ENCODE results near the gene DPAGT1. TPM values are rescaled to one million over a fixed set of nuclear protein-coding genes. Genes with fewer than 3 reads are reported as not detected.
"Not testable (repeated sequence)": the region's sequence is repeated elsewhere in the genome, so short reads cannot be mapped to it uniquely, and the experiment has no call there.

Gene DPAGT1
- 76.1 and 79.4 TPM in 2 replicates for total RNA-seq

GRCh38 chr11:119101759-119102423 is at the start of gene DPAGT1:
DPAGT1 (minus strand) TSS chr11:119101853; CDS start chr11:119101655, 198 bp downstream.
- intact Hi-C loops (cut with micrococcal nuclease), result loop anchor here (1.0 to 5.0 kb wide), 7 partner anchors 17 to 220 kb away; partner anchors contain the start of genes BCL9L, HINFP, HMBS and HYOU1
- peaks cover 40% of the 10 kb centered on the region for H3K4me1 Mint-ChIP-seq
- DNase-seq, result peak; percentile 96
- peak within 1 kb of the TSS; percentile 99 for H3K27ac Mint-ChIP-seq
- H3K4me3 Mint-ChIP-seq, result peak within 1 kb of the TSS; percentile 92
- H3K9me3 Mint-ChIP-seq, result no peaks in the 10 kb centered on the region
- H3K27me3 Mint-ChIP-seq, result no peaks in the 10 kb centered on the region
- H3K36me3 Mint-ChIP-seq (ENCODE audit: low read depth), result peaks cover 33% of the 10 kb centered on the region

GRCh38 chr11:119149786-119150275 is 48.2 kb upstream of the DPAGT1 start:
- Mint-ChIP-seq H3K27ac (no peak overlapping the region), H3K4me1 (peaks cover 4% of the 10 kb centered on the region), H3K9me3 (no peaks in the 10 kb centered on the region), H3K4me3 (peak overlapping the region; percentile 22), H3K27me3 (peaks cover 67% of the 10 kb centered on the region), H3K36me3 (ENCODE audit: low read depth) (no peaks in the 10 kb centered on the region)
- no peak for DNase-seq
- intact Hi-C loops (cut with micrococcal nuclease), result loop anchor here (5.0 kb wide), 1 partner anchor 172 kb away; no protein-coding TSS in a partner anchor

- H3K4me1 Mint-ChIP-seq, result peaks cover 4% of the 10 kb centered on the region
- H3K27ac Mint-ChIP-seq, result no peak within 1 kb of the TSS
- H3K27me3 Mint-ChIP-seq, result peaks cover 67% of the 10 kb centered on the region
- H3K36me3 Mint-ChIP-seq (ENCODE audit: low read depth), result no peaks in the 10 kb centered on the region
- H3K4me3 Mint-ChIP-seq, result peak within 1 kb of the TSS; percentile 78
- H3K9me3 Mint-ChIP-seq, result no peaks in the 10 kb centered on the region
- intact Hi-C loops (cut with micrococcal nuclease), result loop anchor here (5.0 kb wide), 1 partner anchor 173 kb away; no protein-coding TSS in a partner anchor
- peak; percentile 81 for DNase-seq
Observed at GRCh38 chr11:119149018-119149785, 47.5 kb upstream of the DPAGT1 start, which contains the start of gene ABCG4. ABCG4 (plus strand) TSS chr11:119149052; CDS start chr11:119149966, 914 bp downstream.

GRCh38 chr11:119148720-119149017 is 47.0 kb upstream of the DPAGT1 start:
- Mint-ChIP-seq H3K27ac (no peak overlapping the region), H3K36me3 (ENCODE audit: low read depth) (no peaks in the 10 kb centered on the region), H3K27me3 (peaks cover 69% of the 10 kb centered on the region), H3K4me3 (peak overlapping the region; percentile 78), H3K4me1 (peaks cover 5% of the 10 kb centered on the region), H3K9me3 (no peaks in the 10 kb centered on the region)
- intact Hi-C loops (cut with micrococcal nuclease), result loop anchor here (5.0 kb wide), 1 partner anchor 174 kb away; no protein-coding TSS in a partner anchor
- DNase-seq, result no peak

GRCh38 chr11:119147604-119148333 is 46.1 kb upstream of the DPAGT1 start:
- peaks cover 6% of the 10 kb centered on the region for H3K4me1 Mint-ChIP-seq
- H3K4me3 Mint-ChIP-seq, result peak overlapping the region; percentile 78
- H3K27me3 Mint-ChIP-seq, result peaks cover 67% of the 10 kb centered on the region
- DNase-seq, result no peak
- H3K9me3 Mint-ChIP-seq, result no peaks in the 10 kb centered on the region
- no peaks in the 10 kb centered on the region for H3K36me3 Mint-ChIP-seq (ENCODE audit: low read depth)
- no peak overlapping the region for H3K27ac Mint-ChIP-seq
- intact Hi-C loops (cut with micrococcal nuclease), result loop anchor here (2.0 to 5.0 kb wide), 2 partner anchors 21 to 175 kb away; partner anchors contain the start of gene NLRX1

- Mint-ChIP-seq H3K4me1 (peaks cover 6% of the 10 kb centered on the region), H3K27ac (no peak overlapping the region), H3K9me3 (no peaks in the 10 kb centered on the region), H3K36me3 (ENCODE audit: low read depth) (no peaks in the 10 kb centered on the region), H3K4me3 (no peak overlapping the region), H3K27me3 (peaks cover 48% of the 10 kb centered on the region)
- intact Hi-C loops (cut with micrococcal nuclease), result loop anchor here (2.0 to 5.0 kb wide), 2 partner anchors 51 to 177 kb away; no protein-coding TSS in a partner anchor
- no peak for DNase-seq
Observed at GRCh38 chr11:119145551-119145950, 43.9 kb upstream of the DPAGT1 start.

- Mint-ChIP-seq H3K27me3 (peaks cover 42% of the 10 kb centered on the region), H3K36me3 (ENCODE audit: low read depth) (no peaks in the 10 kb centered on the region), H3K4me1 (peaks cover 6% of the 10 kb centered on the region), H3K4me3 (no peak overlapping the region), H3K27ac (no peak overlapping the region), H3K9me3 (no peaks in the 10 kb centered on the region)
- peak; percentile 74 for DNase-seq
- intact Hi-C loops (cut with micrococcal nuclease), result loop anchor here (2.0 to 5.0 kb wide), 2 partner anchors 52 to 177 kb away; no protein-coding TSS in a partner anchor
Observed at GRCh38 chr11:119144825-119145486, 43.3 kb upstream of the DPAGT1 start.

- H3K27ac Mint-ChIP-seq; H3K4me1 Mint-ChIP-seq; intact Hi-C loops (cut with micrococcal nuclease); H3K36me3 Mint-ChIP-seq (ENCODE audit: low read depth); H3K4me3 Mint-ChIP-seq; H3K9me3 Mint-ChIP-seq; DNase-seq: not testable (repeated sequence)
- H3K27me3 Mint-ChIP-seq, result peaks cover 21% of the 10 kb centered on the region
Observed at GRCh38 chr11:119139276-119139675, 37.6 kb upstream of the DPAGT1 start.

- peaks cover 5% of the 10 kb centered on the region for H3K4me1 Mint-ChIP-seq
- H3K9me3 Mint-ChIP-seq, result no peaks in the 10 kb centered on the region
- H3K27me3 Mint-ChIP-seq, result peaks cover 12% of the 10 kb centered on the region
- no peak overlapping the region for H3K27ac Mint-ChIP-seq
- no peak for DNase-seq
- H3K4me3 Mint-ChIP-seq, result no peak overlapping the region
- peaks cover 45% of the 10 kb centered on the region for H3K36me3 Mint-ChIP-seq (ENCODE audit: low read depth)
- intact Hi-C loops (cut with micrococcal nuclease), result no loop called here
Observed at GRCh38 chr11:119134389-119134978, 32.8 kb upstream of the DPAGT1 start.

GRCh38 chr11:119130662-119131061 is 29.0 kb upstream of the DPAGT1 start:
- Mint-ChIP-seq H3K27ac (no peak overlapping the region), H3K4me1 (peaks cover 7% of the 10 kb centered on the region), H3K9me3 (no peaks in the 10 kb centered on the region), H3K4me3 (no peak overlapping the region), H3K27me3 (no peaks in the 10 kb centered on the region), H3K36me3 (ENCODE audit: low read depth) (peaks cover 50% of the 10 kb centered on the region)
- intact Hi-C loops (cut with micrococcal nuclease), result no loop called here
- DNase-seq, result no peak

GRCh38 chr11:119126675-119127268 is 25.1 kb upstream of the DPAGT1 start:
- Mint-ChIP-seq H3K36me3 (ENCODE audit: low read depth) (peaks cover 37% of the 10 kb centered on the region), H3K9me3 (no peaks in the 10 kb centered on the region), H3K27me3 (no peaks in the 10 kb centered on the region), H3K27ac (peak overlapping the region; percentile 83), H3K4me1 (peaks cover 21% of the 10 kb centered on the region), H3K4me3 (no peak overlapping the region)
- intact Hi-C loops (cut with micrococcal nuclease), result no loop called here
- no peak for DNase-seq

GRCh38 chr11:119125821-119126220 is 24.2 kb upstream of the DPAGT1 start:
- no peak overlapping the region for H3K4me3 Mint-ChIP-seq
- peaks cover 28% of the 10 kb centered on the region for H3K36me3 Mint-ChIP-seq (ENCODE audit: low read depth)
- DNase-seq, result no peak
- intact Hi-C loops (cut with micrococcal nuclease), result no loop called here
- no peaks in the 10 kb centered on the region for H3K27me3 Mint-ChIP-seq
- no peak overlapping the region for H3K27ac Mint-ChIP-seq
- no peaks in the 10 kb centered on the region for H3K9me3 Mint-ChIP-seq
- peaks cover 23% of the 10 kb centered on the region for H3K4me1 Mint-ChIP-seq

Measured in activated CD4-positive, alpha-beta T cell treated with anti-CD3 and anti-CD28 coated beads, Interleukin-2, amount 10 ng/mL, durations not matched to agents 24 days and 14 days (primary cell).